ENCODE measurements around the gene SLC35F1.
"Not testable (repeated sequence)": the region's sequence is repeated elsewhere in the genome, so short reads cannot be mapped to it uniquely, and the experiment has no call there.

The SLC35F1 gene

GRCh38 chr6:118016532-118016931 lies 109.5 kb downstream of the SLC35F1 start:
- DNase-seq: no peak

DNA sequence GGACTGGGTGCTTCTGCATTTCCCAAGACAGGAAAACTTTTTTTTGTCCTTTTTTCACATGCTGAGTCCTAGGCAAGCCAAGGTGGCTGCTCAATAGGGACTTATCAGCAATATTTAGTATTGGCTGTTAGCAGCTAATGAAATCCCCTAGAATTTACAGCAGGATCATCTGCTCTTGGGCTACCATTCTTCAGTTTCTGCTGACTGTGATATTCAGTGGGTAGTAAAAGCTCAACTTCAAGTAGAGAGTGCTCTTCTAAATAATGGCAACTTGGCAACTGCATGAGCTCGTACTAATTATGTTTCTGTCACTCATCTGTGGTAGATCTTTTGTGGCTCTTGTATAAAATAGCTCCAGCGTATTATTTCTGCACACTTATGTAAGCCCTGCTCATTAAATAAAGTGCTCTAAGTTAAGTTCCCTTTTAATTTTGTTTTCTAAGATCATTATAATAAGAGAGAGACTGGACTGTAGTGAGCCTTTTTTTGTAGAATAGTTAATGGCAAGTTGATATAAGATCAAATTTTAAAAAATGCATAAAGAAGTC lies 110.3 kb downstream of the SLC35F1 start:
- DNase-seq: no peak

GRCh38 chr6:118023771-118024170 lies 116.7 kb downstream of the SLC35F1 start:
- no peak for DNase-seq

GRCh38 chr6:118029967-118030366 lies 122.9 kb downstream of the SLC35F1 start:
- DNase-seq: no peak

GRCh38 chr6:118037479-118037878 lies 130.4 kb downstream of the SLC35F1 start:
- DNase-seq: not testable (repeated sequence)

DNA sequence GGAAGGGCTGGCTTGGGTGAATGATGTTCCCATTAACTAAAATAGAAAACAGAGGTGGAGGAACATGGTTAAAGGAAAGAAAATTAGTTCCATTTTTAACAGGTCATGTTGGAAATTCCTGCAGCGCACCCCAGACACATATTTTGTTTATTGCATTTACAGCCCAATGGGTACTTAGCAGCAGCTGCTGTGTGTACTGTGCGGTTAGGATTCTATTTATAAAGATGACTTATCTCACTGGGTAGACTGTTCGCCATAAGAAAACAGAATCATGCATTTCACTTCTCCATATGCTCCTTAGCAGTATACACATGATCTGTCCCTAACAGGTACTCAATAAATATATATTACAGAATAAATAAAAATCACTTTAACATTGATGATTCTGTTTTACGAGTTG lies 135.8 kb downstream of the SLC35F1 start:
- DNase-seq: no peak

DNA sequence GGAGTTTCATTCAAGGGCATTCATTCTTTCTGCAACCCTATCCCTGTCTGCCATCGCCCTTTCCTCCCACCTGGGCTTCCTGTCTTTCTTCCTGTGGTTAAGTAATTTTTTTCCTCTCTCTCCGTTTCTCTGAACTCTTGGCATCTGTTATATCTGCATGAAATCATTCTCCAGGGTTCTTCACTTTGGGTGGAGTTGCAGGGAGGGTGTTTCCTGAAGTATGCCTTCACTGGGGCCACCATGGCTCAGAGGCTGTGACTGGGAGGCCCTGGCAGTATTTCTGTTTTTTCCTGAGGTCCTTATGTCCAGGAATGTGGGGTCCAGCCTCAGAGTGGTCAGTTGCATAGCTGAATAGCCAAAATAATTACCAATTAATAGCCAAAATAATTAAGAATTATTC lies 137.2 kb downstream of the SLC35F1 start:
- DNase-seq: no peak

GRCh38 chr6:118054082-118054481 lies 147.0 kb downstream of the SLC35F1 start:
- no peak for DNase-seq

GRCh38 chr6:118061666-118062065 lies 154.6 kb downstream of the SLC35F1 start:
- DNase-seq: no peak

GRCh38 chr6:118080547-118080946 lies 173.5 kb downstream of the SLC35F1 start:
- no peak for DNase-seq

- DNase-seq: no peak
Measured at GRCh38 chr6:118083711-118084110, 176.6 kb downstream of the SLC35F1 start.

DNA sequence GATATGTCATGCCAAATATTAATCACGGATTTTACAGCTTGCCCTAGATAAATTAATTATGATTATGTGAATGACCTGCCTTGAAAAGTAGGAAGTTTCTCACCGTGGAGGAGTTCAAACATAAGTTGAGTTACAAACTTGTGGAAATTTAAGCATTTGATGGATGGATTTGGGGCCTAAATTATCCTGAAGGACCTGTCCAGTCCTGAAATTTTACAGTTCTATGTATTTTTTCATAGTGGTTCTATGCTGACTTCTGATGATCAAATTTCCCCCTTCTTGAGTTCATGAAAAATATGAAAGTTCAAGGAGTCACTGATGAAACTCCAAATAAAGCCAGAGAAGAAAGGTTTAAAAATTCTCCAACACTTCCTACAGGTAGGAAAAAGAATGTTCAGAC lies 178.6 kb downstream of the SLC35F1 start:
- no peak for DNase-seq

GRCh38 chr6:118086159-118086558 lies 179.1 kb downstream of the SLC35F1 start:
- DNase-seq: no peak

DNA sequence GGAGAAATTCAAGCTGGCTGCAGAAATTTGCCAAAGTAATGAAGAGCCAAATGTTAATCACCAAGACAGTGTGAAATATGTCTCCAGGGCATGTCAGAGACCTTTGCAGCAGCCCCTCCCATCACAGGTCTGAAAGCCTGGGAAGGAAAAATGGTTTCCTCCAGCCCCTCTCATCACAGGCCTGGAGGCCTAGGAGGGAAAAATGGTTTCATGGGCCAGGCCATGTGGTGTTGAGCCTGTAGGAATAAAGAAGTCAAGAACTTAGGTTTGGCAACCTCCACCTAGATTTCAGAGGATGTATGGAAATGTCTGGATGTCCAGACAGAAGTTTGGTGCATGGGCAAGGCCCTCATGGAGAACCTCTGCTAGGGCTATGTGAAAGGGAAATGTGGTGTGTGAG lies 185.0 kb downstream of the SLC35F1 start:
- no peak for DNase-seq

GRCh38 chr6:118097576-118097975 lies 190.5 kb downstream of the SLC35F1 start:
- no peak for DNase-seq

GRCh38 chr6:118100717-118101116 lies 193.7 kb downstream of the SLC35F1 start:
- no peak for DNase-seq

DNA sequence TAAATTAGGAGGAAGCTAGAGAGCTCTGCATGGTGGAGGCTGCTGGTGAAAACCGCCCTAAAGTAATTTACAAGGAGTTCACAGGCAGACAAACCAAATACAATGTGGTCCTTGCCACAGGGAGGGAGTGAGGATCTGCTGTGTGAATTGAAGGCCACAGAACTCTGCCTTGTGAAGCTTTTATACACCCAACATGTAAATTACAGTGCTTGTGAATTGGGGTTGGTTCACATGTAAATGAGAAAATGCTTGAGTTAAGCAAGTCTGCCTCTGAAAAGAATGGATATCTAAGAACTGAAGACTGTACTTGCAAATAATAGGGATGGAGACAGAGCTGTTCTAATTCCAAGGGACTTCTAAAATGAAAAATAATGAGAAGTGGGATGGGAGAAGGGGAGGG lies 194.2 kb downstream of the SLC35F1 start:
- no peak for DNase-seq

DNA sequence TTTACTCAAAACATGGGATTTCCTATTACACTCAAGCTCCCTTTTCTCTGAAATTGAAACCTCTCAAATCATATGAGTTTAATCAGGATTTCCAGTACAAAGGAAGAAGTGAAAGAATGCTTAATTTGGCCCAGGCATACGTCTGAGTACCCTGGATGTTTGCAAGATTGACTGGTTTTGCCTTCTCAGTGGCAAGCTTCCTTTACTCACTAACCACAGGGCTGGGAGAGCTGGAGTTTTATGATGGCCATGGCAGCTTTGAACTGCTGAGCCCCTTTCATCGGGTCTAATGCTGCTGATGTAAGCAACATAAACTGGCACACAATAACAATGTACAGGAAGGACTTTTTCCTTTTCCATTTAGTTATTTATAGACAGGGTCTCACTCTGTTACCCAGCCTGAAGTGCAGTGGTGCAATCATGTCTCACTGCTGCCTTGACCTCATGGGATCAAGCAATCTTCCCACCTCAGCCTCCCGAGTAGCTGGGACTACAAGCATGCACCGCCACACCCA lies 194.8 kb downstream of the SLC35F1 start:
- DNase-seq: no peak

- DNase-seq: no peak
Measured at GRCh38 chr6:118102401-118102800, 195.3 kb downstream of the SLC35F1 start.

GRCh38 chr6:118103381-118104146 lies 196.5 kb downstream of the SLC35F1 start:
- DNase-seq: no peak

- no peak for DNase-seq
Measured at GRCh38 chr6:118122161-118122725, 215.2 kb downstream of the SLC35F1 start.

GRCh38 chr6:118122801-118123200 lies 215.7 kb downstream of the SLC35F1 start:
- no peak for DNase-seq

GRCh38 chr6:118123503-118124037 lies 216.5 kb downstream of the SLC35F1 start:
- DNase-seq: no peak

DNA sequence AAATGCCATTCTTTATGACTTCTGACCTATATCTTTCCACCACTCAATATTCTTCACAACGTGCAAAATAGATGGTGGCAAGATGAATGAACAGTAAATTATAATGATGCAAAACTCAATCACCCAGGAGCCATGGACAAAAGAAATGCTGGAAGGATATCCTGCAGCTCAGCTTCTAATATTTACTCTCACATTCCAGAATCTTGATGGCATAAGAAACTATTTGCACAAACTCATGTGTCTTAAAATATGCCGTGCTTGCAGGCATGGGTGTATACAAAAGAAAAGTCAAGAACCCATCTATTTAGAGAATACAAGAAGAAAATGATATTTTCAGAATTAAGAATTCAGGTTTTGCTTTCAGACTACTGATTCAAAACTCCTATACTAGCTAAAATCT lies 217.8 kb downstream of the SLC35F1 start:
- no peak for DNase-seq

Data from stimulated activated CD4-positive, alpha-beta T cell treated with anti-CD3 and anti-CD28 coated beads, Interleukin-1b, Interleukin-23, amount 100 ng/mL, for 48 hours (primary cell).